Skeletal muscle tissue (tissue), 4 donors: ENCODE results near the gene FAM83G. TPM values are rescaled to one million over a fixed set of nuclear protein-coding genes. Genes with fewer than 3 reads are reported as not detected.

Experiments
- H3K27ac ChIP-seq: one replicate; pipeline ENCODE4 v1.7.0; 2013; ENCODE audit warnings: mild to moderate bottlenecking, low read depth, low read length, inconsistent platforms
- H3K27me3 ChIP-seq, 3 donors: one replicate each; pipeline ENCODE4 v1.7.0; 2013; ENCODE audit warnings: low read length in 3 of 3; ENCODE audit not compliant: control insufficient read depth in 3 of 3, insufficient read depth in 3 of 3
- H3K36me3 ChIP-seq, 3 donors: one replicate each; pipeline ENCODE4 v1.7.0; 2013; ENCODE audit warnings: low read length in 3 of 3; ENCODE audit not compliant: control insufficient read depth in 3 of 3, insufficient read depth in 3 of 3
- H3K4me1 ChIP-seq, 3 donors: one replicate each; pipeline ENCODE4 v1.7.0; 2013; ENCODE audit warnings: low read length in 3 of 3, mild to moderate bottlenecking in 3 of 3; ENCODE audit not compliant: control insufficient read depth in 3 of 3, insufficient read depth in 3 of 3
- H3K4me3 ChIP-seq, 3 donors: one replicate each; pipeline ENCODE4 v1.7.0; 2013; ENCODE audit warnings: low read length in 3 of 3
- H3K9ac ChIP-seq, 3 donors: one replicate each; pipeline ENCODE4 v1.7.0; 2013; ENCODE audit warnings: low read length in 3 of 3, mild to moderate bottlenecking in 3 of 3, moderate library complexity in 2 of 3, low read depth in 1 of 3
- H3K9me3 ChIP-seq, 3 donors: one replicate each; pipeline ENCODE4 v1.7.0; 2013; ENCODE audit warnings: low read length in 3 of 3; ENCODE audit not compliant: control insufficient read depth in 3 of 3
- total RNA-seq: library from RNA; depleted of rRNA; stranded (reverse); fragments of >200 nt; gene quantifications from one replicate; pipeline ENCODE4 v1.2.3, GENCODE V29; 2014
- donor health status: Osteomylitis.

Gene FAM83G
- total RNA-seq, 1 donor from 2014 or later: 0.52 TPM

DNA sequence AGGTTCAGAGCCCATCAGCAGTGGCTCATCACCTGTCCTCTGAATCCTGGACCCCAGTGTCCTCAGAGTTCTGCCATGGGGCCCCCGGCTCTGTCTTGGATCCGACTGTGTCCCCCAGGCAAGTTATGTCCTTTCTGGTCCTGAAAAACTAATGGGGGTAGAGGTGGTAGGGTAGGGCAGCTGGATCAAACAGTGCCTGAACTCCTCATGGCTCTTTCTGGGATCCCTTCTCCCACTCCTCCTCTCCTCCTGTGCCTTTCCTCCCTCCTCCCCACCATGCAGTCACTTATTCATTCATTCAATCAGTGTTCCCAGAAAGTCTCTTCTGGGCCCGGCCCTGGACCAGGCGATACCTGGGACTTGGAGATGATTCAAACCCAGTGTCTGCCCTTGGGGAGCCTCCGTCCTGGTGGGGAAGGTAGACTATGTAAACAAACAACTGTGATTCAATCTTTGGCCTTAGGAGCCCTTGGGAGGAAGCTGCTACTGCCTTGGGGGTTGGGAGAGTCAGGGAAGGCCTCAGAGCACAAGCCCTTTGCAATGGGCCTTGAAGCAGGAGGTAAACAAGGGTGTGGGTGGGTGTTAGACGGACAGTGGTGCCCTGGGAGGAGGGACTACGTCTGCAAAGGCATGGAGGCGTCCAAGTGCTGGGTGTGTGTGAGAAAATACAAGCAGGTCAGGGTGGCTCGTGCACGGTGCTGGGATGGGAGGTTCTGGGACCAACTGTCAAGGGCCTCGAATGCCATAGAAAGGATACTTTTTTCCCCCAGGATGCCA lies 6.4 kb upstream of the FAM83G start:
- Histone ChIP-seq H3K9ac (no peak overlapping the region), H3K27ac (no peak overlapping the region), H3K4me3 (no peak overlapping the region), H3K4me1 (no peaks in the 10 kb centered on the region), H3K36me3 (no peaks in the 10 kb centered on the region), H3K9me3 (no peaks in the 10 kb centered on the region), H3K27me3 (no peaks in the 10 kb centered on the region)

DNA sequence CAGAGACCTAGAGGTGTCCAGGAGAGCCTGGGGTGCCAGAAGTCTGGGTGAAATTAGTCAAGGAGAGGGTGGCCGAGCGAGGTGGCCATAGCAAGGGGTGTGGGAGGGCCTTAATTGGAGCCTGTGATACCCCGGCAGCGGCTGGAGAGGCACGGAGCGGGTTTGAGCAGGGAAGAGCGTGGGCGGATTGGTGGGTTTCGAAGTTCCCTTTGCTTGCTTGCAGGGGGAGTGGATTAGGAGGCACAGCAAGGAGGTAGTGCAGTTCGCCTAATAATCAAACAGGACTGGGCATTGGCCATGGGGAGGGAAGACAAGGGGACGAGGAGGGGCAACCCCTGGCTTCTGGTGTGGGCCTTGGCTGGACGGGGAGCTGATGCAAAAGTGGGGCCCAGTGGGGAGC lies 5.4 kb upstream of the FAM83G start:
- H3K9ac ChIP-seq: no peak overlapping the region
- no peaks in the 10 kb centered on the region for H3K9me3 ChIP-seq
- H3K4me1 ChIP-seq: peaks cover 0 to 2% (median 1%) of the 10 kb centered on the region in 3 donors
- no peaks in the 10 kb centered on the region for H3K36me3 ChIP-seq
- H3K4me3 ChIP-seq: no peak overlapping the region
- no peaks in the 10 kb centered on the region for H3K27me3 ChIP-seq
- no peak overlapping the region for H3K27ac ChIP-seq

DNA sequence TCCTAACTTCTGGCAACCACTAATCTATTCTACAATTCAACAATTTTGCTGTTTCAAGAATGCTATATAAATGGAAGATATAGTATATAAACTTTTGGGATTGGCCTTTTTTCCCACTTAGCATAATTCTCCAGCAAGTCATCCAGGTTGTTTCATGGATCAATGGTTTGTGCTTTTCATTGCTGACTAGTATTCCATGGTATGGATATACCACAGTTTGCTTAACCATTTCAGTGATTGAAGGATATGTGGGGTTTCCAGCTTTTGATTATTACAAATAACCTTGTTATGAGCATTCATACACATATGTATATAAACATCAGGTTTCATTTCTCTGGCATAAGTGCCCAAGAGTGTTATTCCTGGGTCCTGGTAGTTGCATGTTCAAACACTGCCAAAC lies 2.1 kb upstream of the FAM83G start:
- no peaks in the 10 kb centered on the region for H3K9me3 ChIP-seq
- peaks cover 4 to 5% (median 5%) of the 10 kb centered on the region in 3 donors for H3K4me1 ChIP-seq
- no peaks in the 10 kb centered on the region for H3K27me3 ChIP-seq
- no peaks in the 10 kb centered on the region for H3K36me3 ChIP-seq
- H3K9ac ChIP-seq: no peak overlapping the region
- H3K4me3 ChIP-seq: no peak overlapping the region
- H3K27ac ChIP-seq: no peak overlapping the region

DNA sequence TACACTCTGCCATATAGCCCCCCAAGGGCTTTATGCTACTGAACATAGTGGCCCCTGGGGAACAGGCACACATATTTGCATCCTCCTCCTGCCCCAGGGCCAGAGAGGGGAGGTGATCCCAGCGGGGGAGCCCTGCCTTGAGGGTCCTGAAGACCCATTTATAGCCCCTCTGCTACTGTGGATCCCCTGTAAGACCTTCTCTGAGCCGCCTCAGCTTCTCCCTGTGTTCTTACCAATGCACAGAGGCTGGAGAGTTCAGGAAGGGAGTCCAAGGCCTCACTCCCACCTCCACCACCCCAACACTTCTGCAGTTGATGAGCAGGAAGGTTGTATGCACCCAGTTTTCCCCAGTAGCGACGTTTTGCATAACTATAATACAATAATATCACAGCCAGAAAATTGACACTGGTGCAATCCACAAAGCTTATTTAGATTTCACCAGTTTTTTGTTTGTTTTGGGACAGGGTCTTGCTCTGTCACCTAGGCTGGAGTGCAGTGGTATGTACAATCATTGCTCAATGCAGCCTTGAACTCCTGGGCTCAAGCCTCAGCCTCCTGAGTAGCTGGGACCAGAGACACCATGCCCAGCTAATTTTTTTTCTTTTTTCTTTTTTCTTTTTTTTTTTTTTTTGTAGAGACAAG lies 1.3 kb upstream of the FAM83G start:
- peaks cover 4 to 5% (median 5%) of the 10 kb centered on the region in 3 donors for H3K4me1 ChIP-seq

DNA sequence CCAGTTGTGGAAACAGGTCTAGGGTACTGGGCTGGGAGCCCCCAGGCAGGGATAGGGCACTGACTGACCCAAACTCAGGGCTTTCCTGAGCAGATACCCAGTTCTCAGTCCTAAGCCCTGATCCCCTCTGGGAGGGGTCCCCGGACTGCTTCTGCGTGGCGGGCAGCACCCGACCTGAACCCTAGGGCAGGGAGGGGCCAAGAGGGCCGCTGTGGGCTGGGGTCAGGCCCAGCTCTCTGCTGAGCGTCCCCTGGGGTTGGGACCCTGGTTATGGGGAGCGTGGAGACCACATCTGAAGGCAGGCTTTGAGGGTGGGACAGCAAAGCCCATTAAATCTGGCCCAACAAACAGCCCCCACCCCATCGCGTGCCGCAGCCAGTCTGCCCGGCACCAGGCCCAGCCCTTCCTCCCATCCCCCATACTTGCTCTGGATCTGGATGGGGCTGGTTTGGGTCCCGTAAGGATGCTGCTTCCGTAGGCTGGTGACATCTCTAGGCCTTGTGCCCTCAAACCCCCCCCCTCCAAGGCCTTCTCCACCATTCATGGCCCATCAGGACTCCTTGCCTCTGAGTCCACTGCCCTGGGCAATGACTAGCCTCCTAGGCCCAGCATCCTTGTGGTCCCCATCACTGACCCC lies 691 bp upstream of the FAM83G start:
- H3K9ac ChIP-seq: peak overlapping the region; percentile 51 to 84 (median 56)
- no peaks in the 10 kb centered on the region for H3K36me3 ChIP-seq
- peak overlapping the region; percentile 63 to 75 (median 67) for H3K4me3 ChIP-seq
- peaks cover 4 to 5% (median 5%) of the 10 kb centered on the region in 3 donors for H3K4me1 ChIP-seq
- no peak overlapping the region for H3K27ac ChIP-seq
- H3K9me3 ChIP-seq: no peaks in the 10 kb centered on the region
- H3K27me3 ChIP-seq: no peaks in the 10 kb centered on the region

More for the DNA sequence above, 1.3 kb upstream of the FAM83G start:
- H3K27ac ChIP-seq: no peak overlapping the region
- no peak overlapping the region for H3K4me3 ChIP-seq
- no peaks in the 10 kb centered on the region for H3K9me3 ChIP-seq
- no peaks in the 10 kb centered on the region for H3K36me3 ChIP-seq
- H3K9ac ChIP-seq: no peak overlapping the region
- no peaks in the 10 kb centered on the region for H3K27me3 ChIP-seq

DNA sequence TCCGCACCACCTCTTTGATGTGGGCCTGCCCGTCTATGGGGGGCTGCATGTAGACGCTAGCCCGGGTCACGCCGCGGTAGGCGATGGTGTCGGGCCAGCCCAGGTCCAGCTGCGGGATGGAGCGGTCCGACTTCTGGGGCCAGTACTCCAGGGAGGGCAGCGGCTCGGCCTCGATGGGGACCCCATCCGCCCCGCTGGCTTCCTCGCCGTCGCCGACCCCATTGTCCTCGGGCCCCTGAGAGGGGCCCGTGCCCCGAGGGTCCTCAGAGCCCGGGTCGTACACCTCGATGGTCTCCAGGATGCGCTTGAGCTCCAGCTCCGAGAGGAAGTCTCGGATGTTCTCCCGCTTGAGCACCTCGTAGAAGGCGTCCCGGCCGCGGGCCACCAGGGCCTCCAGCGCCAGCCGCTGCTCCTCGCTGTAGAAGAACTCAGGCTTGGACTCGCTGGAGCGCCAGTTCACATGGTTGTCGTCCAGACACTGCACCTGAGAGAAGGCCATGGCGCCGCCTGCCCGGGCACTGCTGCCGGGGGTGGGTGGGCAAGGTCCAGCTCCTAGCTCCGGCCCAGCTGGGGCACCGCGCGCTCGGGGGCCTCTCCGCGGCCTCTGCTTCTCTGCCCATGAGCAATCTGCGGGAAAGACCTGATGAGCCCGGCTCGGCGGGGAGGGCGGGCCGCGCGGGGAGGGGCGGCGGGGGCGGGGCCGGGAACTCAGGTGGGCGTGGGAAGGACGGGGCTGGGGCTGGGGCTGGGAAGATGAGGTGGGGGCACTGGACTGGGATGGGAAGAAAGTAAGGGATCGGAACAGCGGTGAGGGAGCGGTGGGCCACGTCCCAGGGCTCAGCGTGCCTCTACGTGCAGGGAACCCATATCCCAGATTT lies 782 bp downstream of the FAM83G start:
- Histone ChIP-seq H3K36me3 (no peaks in the 10 kb centered on the region), H3K27me3 (no peaks in the 10 kb centered on the region), H3K4me3 (peak overlapping the region; percentile 44 to 64 (median 62)), H3K27ac (no peak overlapping the region), H3K9me3 (no peaks in the 10 kb centered on the region), H3K4me1 (peaks cover 4 to 5% (median 5%) of the 10 kb centered on the region in 3 donors), H3K9ac (peak overlapping the region in 2 of 3 donors; percentile 40 to 73)

DNA sequence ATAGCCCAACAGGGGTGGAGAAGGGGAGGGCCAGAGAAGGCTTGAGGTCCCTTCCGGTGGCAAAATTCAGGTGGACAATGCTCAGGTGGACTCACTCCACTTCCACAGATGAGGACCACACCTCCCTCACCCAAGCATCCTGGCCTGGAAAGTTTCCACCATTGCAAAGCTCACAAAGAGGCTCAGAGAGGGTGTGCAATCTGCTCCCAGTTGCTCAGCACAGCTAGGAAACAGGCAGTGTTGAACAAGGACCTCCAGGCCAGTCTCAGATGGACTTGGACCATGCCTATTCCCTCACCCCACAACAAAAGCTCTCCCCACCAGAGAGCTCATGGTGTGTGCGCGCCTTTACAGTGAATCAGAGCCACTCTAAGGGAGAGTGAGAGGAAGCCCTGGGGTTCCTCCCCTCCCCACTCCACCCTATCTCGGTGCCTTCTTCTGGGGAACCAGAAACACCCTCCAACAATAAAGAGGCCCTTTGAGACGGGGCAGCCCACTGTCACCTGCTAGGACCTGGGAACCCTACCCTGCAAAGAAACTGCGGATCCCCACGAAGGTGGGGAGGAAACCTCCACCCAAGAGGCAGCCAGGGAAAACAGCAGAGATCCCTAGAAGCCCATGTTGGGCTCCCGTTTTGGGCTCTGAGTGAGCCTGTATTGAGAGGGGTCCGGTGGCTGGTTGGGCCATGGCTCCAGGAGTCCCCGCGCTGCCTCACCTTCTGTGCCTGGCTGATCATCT lies 1.6 kb downstream of the FAM83G start:
- no peak overlapping the region for H3K4me3 ChIP-seq
- H3K4me1 ChIP-seq: peaks cover 4 to 5% (median 5%) of the 10 kb centered on the region in 3 donors
- no peaks in the 10 kb centered on the region for H3K27me3 ChIP-seq
- no peaks in the 10 kb centered on the region for H3K36me3 ChIP-seq
- H3K9ac ChIP-seq: no peak overlapping the region
- H3K27ac ChIP-seq: no peak overlapping the region
- H3K9me3 ChIP-seq: no peaks in the 10 kb centered on the region

DNA sequence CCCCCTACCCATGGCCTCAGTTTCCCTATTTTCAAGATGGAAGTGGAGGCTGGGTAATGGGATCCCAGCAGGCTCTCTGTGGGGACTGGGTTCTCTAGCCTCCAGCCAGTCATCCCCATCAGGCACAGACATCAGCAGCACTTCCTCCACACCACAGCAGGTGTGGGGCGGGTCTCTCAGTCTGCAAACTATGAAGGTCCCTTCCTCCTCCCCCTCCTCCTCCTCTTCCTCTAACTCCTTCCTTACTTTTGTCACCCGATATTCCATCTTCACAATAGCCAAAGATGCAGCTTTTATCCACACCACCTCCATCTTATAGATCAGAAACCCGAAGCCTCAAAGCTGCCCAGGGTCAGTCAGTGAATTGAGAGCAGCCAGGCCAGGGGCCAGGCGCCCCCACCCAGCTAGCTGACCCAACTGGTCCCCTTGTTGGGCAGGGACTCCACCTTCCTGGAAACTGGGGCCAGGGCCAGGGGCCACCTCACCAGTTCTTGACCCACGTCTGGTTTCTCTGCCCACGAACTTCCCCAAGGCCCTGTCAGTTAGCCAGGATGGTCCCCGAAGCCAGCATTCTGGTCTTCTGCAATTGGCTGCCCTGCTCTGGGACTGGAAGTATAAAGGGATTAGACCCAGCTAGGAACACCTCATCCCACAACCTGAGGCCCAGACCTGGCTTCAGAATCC lies 2.5 kb downstream of the FAM83G start:
- H3K4me1 ChIP-seq: peaks cover 4 to 5% (median 5%) of the 10 kb centered on the region in 3 donors
- H3K9ac ChIP-seq: no peak overlapping the region
- H3K9me3 ChIP-seq: no peaks in the 10 kb centered on the region
- H3K4me3 ChIP-seq: no peak overlapping the region
- H3K27ac ChIP-seq: no peak overlapping the region
- no peaks in the 10 kb centered on the region for H3K27me3 ChIP-seq
- no peaks in the 10 kb centered on the region for H3K36me3 ChIP-seq
